ENCODE data around the gene FRMD4A.

DNA sequence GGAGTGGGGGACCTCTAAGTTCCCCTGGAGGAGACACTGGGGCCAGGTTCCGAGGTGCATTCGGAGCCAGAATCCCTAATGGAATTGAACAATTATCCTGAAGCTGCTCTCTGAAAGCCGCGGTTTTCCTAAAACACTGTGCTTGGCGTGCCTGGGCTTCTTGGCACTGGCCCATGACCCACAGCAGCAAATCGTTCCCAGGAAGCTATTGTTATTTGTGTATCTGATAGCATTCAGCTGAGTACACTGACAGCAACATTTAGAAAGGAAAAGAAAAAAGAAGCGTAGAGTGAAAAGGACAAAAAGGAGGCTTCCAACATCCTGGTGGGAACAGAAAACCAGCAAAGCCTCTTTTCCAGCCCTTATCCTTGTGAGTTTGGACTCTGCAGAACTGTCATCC is 339.8 kb downstream of the FRMD4A start:
- TF ChIP-seq CTCF (conservative IDR thresholded peaks at IDR 0.05 in 1 of 2, IDR thresholded peaks at IDR 0.05 in 1 of 2; ENCODE audit: extremely low read depth in 1 of 2, insufficient read depth in 1 of 2, low read depth in 1 of 2, low read length in 2 of 2) (no peak), EZH2 (IDR thresholded peaks at IDR 0.05; ENCODE audit: borderline replicate concordance, low read length) (no peak)
